Esophagus squamous epithelium (tissue), 4 donors: Measurements from ENCODE around the gene UBE2L5.

Experiments used
- CTCF ChIP-seq, 6 experiments: fragments of 450-650 bp in 4 of 6; fragments of 200-600 bp in 2 of 6; sonication (generic) in 2 of 6; IDR thresholded peaks; one replicate each; pipeline ENCODE4 v1.5.1; 2016 to 2019; ENCODE audit warnings: antibody characterized with exemption in 6 of 6, mild to moderate bottlenecking in 4 of 6, moderate library complexity in 4 of 6
- POLR2A ChIP-seq, 4 donors: fragments of 450-650 bp; IDR thresholded peaks; one replicate each; pipeline ENCODE4 v1.6.1; 2017; ENCODE audit warnings: antibody characterized with exemption in 4 of 4, mild to moderate bottlenecking in 4 of 4, moderate library complexity in 3 of 4

- TF ChIP-seq CTCF (IDR thresholded peaks at IDR 0.05) (no peak), POLR2A (IDR thresholded peaks at IDR 0.05) (no peak)
Measured at GRCh38 chr13:30413842-30414241, 8.5 kb upstream of the UBE2L5 start.
